ENCODE results near the gene FMO2. TPM values are rescaled to one million over a fixed set of nuclear protein-coding genes. Genes with fewer than 3 reads are reported as not detected.

Gene FMO2
- total and polyA plus RNA-seq, 10 of the 15 experiments (the other 5 are each of a cell fraction or from before 2014, with no cell fraction given): not detected

DNA sequence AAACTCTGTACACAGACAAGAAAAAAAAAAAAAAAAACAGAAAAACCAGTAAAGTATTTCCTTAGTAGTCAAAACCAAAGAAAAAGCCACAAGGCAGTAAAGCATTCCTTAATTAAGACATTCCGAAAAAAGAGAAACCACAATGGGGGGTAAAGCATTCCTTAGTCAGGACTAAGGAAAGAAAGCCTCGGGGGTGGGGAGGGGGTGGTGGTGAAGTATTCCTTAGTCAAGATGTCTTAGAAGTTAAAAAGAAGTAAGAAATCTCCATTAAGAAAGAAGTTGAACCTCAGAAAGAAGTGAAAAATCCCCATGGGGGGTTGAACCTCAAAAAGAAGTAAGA lies 35.0 kb downstream of the FMO2 start:
- FAIRE-seq: no peak
- in situ Hi-C loops (cut with MboI): no loop called here
- no TSS peak for BruUV-seq (replicated peaks)
- no peak overlapping the region for H3K27ac ChIP-seq (ENCODE audit: control insufficient read depth, insufficient read depth)
- DNase-seq (ENCODE audit: low read depth, low spot score): no peak
- H3K79me2 ChIP-seq (ENCODE audit: control insufficient read depth, insufficient read depth, low read length): no peaks in the 10 kb centered on the region
- 62% methylated on average over 2 of the region's 2 CpGs for WGBS (ENCODE audit: insufficient coverage, insufficient replicate concordance, low lambda C conversion rate, missing lambda C conversion rate)
- ChIA-PET RAD21 (ENCODE audit: unreplicated experiment) (no interaction called here), POLR2A (no interaction called here), SMC1A (ENCODE audit: uncharacterized antibody, unreplicated experiment) (no interaction called here), CTCF (no interaction called here)
- no peak overlapping the region for H2AFZ ChIP-seq (ENCODE audit: control insufficient read depth, low read depth, low read length)
- no peaks in the 10 kb centered on the region for H3K27me3 ChIP-seq (replicated peaks in 1 of 2; ENCODE audit: control insufficient read depth in 2 of 2, insufficient read depth in 2 of 2, low read length in 1 of 2)
- ATAC-seq: no peak
- no peak overlapping the region for H3K9ac ChIP-seq (ENCODE audit: control insufficient read depth, insufficient read depth, low read length)
- H3K36me3 ChIP-seq (ENCODE audit: control insufficient read depth in 2 of 2, insufficient read depth in 2 of 2, low read length in 1 of 2): no peaks in the 10 kb centered on the region
- no peaks in the 10 kb centered on the region for H4K20me1 ChIP-seq (ENCODE audit: control insufficient read depth, insufficient read depth)
- no peak overlapping the region for H3K4me2 ChIP-seq (ENCODE audit: control insufficient read depth, insufficient read depth)
- intact Hi-C loops (cut with micrococcal nuclease; ENCODE audit: unreplicated experiment): no loop called here
- H3K4me1 ChIP-seq (ENCODE audit: control insufficient read depth, insufficient read depth, low read length): no peaks in the 10 kb centered on the region
- TF ChIP-seq RUNX3 (IDR thresholded peaks at IDR 0.05; ENCODE audit: low read length) (peak; percentile 50; the same call in 1 of the 2 replicates), STAT1 (conservative IDR thresholded peaks at IDR 0.05) (no peak), JUNB (IDR thresholded peaks at IDR 0.05) (no peak), CREM (IDR thresholded peaks at IDR 0.05; ENCODE audit: low read depth) (no peak), TARDBP (IDR thresholded peaks at IDR 0.05; ENCODE audit: borderline replicate concordance) (no peak), RB1 (IDR thresholded peaks at IDR 0.05; ENCODE audit: borderline replicate concordance) (no peak), PAX5 (IDR thresholded peaks at IDR 0.05; ENCODE audit: borderline replicate concordance, low read depth, low read length) (no peak)
- H3K4me3 ChIP-seq: no peak overlapping the region
- H3K9me3 ChIP-seq (replicated peaks; ENCODE audit: control insufficient read depth, insufficient read depth, low read length): no peaks in the 10 kb centered on the region

DNA sequence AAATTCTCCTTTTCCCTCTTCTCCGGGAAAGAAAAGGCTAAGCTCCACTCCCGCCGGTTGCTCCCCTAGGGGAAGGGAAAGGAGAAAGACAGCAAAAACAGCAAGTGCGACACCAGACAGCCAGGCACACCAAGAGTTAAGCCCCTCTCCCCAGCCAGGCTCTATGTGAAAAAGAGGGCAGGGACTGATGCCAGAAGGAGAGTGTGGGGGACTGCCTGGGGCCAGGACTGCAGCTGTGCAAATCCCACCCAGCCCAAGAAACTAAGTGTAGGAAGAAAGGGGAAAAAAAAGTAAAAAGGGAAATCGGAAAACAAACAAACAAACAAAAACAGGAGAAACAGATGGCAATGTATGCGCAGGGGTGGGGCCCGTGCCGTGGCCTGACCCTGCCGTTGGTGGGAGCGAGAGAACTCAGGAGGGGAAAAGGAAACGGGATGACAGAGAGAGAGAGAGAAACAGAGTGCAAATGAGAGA lies 35.5 kb downstream of the FMO2 start:
- H3K9me3 ChIP-seq (replicated peaks; ENCODE audit: control insufficient read depth, insufficient read depth, low read length): no peaks in the 10 kb centered on the region
- ChIA-PET POLR2A (no interaction called here), RAD21 (ENCODE audit: unreplicated experiment) (no interaction called here), SMC1A (ENCODE audit: uncharacterized antibody, unreplicated experiment) (no interaction called here), CTCF (no interaction called here)
- in situ Hi-C loops (cut with MboI): no loop called here
- H4K20me1 ChIP-seq (ENCODE audit: control insufficient read depth, insufficient read depth): no peaks in the 10 kb centered on the region
- H3K36me3 ChIP-seq (ENCODE audit: control insufficient read depth in 2 of 2, insufficient read depth in 2 of 2, low read length in 1 of 2): no peaks in the 10 kb centered on the region
- no peak overlapping the region for H3K9ac ChIP-seq (ENCODE audit: control insufficient read depth, insufficient read depth, low read length)
- H3K4me3 ChIP-seq: no peak overlapping the region
- no peak for FAIRE-seq
- no peaks in the 10 kb centered on the region for H3K4me1 ChIP-seq (ENCODE audit: control insufficient read depth, insufficient read depth, low read length)
- no peak overlapping the region for H2AFZ ChIP-seq (ENCODE audit: control insufficient read depth, low read depth, low read length)
- H3K79me2 ChIP-seq (ENCODE audit: control insufficient read depth, insufficient read depth, low read length): no peaks in the 10 kb centered on the region
- H3K4me2 ChIP-seq (ENCODE audit: control insufficient read depth, insufficient read depth): no peak overlapping the region
- no peak for ATAC-seq
- BruUV-seq (replicated peaks): no TSS peak
- no peaks in the 10 kb centered on the region for H3K27me3 ChIP-seq (replicated peaks in 1 of 2; ENCODE audit: control insufficient read depth in 2 of 2, insufficient read depth in 2 of 2, low read length in 1 of 2)
- 72% methylated on average over 11 of the region's 11 CpGs for WGBS (ENCODE audit: insufficient coverage, insufficient replicate concordance, low lambda C conversion rate, missing lambda C conversion rate)
- DNase-seq (ENCODE audit: low read depth, low spot score): no peak
- intact Hi-C loops (cut with micrococcal nuclease; ENCODE audit: unreplicated experiment): no loop called here
- H3K27ac ChIP-seq (ENCODE audit: control insufficient read depth, insufficient read depth): no peak overlapping the region
- no peak for TF ChIP-seq ATF7 (IDR thresholded peaks at IDR 0.05; ENCODE audit: low read depth)
- TF ChIP-seq ZNF217 (IDR thresholded peaks at IDR 0.05): no peak
- no peak for TF ChIP-seq NR2F1 (conservative IDR thresholded peaks at IDR 0.05)
- no peak for TF ChIP-seq IKZF2 (IDR thresholded peaks at IDR 0.05)
- TF ChIP-seq MYB (IDR thresholded peaks at IDR 0.05; ENCODE audit: borderline replicate concordance, low read depth, low read length): no peak
- TF ChIP-seq, protein P1, sequence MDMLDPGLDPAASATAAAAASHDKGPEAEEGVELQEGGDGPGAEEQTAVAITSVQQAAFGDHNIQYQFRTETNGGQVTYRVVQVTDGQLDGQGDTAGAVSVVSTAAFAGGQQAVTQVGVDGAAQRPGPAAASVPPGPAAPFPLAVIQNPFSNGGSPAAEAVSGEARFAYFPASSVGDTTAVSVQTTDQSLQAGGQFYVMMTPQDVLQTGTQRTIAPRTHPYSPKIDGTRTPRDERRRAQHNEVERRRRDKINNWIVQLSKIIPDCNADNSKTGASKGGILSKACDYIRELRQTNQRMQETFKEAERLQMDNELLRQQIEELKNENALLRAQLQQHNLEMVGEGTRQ (IDR thresholded peaks at IDR 0.05; ENCODE audit: borderline replicate concordance, low read depth, low read length): no peak
- no peak for TF ChIP-seq JUND (IDR thresholded peaks at IDR 0.05; ENCODE audit: low read depth, low read length)
- no peak for TF ChIP-seq SIN3A (IDR thresholded peaks at IDR 0.05; ENCODE audit: low read depth, low read length)
- TF ChIP-seq, protein P2, sequence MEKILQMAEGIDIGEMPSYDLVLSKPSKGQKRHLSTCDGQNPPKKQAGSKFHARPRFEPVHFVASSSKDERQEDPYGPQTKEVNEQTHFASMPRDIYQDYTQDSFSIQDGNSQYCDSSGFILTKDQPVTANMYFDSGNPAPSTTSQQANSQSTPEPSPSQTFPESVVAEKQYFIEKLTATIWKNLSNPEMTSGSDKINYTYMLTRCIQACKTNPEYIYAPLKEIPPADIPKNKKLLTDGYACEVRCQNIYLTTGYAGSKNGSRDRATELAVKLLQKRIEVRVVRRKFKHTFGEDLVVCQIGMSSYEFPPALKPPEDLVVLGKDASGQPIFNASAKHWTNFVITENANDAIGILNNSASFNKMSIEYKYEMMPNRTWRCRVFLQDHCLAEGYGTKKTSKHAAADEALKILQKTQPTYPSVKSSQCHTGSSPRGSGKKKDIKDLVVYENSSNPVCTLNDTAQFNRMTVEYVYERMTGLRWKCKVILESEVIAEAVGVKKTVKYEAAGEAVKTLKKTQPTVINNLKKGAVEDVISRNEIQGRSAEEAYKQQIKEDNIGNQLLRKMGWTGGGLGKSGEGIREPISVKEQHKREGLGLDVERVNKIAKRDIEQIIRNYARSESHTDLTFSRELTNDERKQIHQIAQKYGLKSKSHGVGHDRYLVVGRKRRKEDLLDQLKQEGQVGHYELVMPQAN (conservative IDR thresholded peaks at IDR 0.05): no peak
- TF ChIP-seq PAX5 (IDR thresholded peaks at IDR 0.05; ENCODE audit: borderline replicate concordance, low read depth, low read length): no peak
- TF ChIP-seq, protein P3, sequence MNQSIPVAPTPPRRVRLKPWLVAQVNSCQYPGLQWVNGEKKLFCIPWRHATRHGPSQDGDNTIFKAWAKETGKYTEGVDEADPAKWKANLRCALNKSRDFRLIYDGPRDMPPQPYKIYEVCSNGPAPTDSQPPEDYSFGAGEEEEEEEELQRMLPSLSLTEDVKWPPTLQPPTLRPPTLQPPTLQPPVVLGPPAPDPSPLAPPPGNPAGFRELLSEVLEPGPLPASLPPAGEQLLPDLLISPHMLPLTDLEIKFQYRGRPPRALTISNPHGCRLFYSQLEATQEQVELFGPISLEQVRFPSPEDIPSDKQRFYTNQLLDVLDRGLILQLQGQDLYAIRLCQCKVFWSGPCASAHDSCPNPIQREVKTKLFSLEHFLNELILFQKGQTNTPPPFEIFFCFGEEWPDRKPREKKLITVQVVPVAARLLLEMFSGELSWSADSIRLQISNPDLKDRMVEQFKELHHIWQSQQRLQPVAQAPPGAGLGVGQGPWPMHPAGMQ (IDR thresholded peaks at IDR 0.05; ENCODE audit: borderline replicate concordance): no peak
- TF ChIP-seq FOXK2 (IDR thresholded peaks at IDR 0.05): no peak

All from GM12878 (cell line).